HG03196 (cell line): ENCODE data around the gene P2RX4.
"Not testable (repeated sequence)": the region's sequence is repeated elsewhere in the genome, so short reads cannot be mapped to it uniquely, and the experiment has no call there.

Experiments used
- ATAC-seq: cut with Tn5 transposase; IDR thresholded peaks from one replicate; pipeline ENCODE4 v1.9.1; 2021; ENCODE audit not compliant: unreplicated experiment

Gene P2RX4

GRCh38 chr12:121273364-121273896 lies 63.5 kb downstream of the P2RX4 start:
- ATAC-seq = no peak

DNA sequence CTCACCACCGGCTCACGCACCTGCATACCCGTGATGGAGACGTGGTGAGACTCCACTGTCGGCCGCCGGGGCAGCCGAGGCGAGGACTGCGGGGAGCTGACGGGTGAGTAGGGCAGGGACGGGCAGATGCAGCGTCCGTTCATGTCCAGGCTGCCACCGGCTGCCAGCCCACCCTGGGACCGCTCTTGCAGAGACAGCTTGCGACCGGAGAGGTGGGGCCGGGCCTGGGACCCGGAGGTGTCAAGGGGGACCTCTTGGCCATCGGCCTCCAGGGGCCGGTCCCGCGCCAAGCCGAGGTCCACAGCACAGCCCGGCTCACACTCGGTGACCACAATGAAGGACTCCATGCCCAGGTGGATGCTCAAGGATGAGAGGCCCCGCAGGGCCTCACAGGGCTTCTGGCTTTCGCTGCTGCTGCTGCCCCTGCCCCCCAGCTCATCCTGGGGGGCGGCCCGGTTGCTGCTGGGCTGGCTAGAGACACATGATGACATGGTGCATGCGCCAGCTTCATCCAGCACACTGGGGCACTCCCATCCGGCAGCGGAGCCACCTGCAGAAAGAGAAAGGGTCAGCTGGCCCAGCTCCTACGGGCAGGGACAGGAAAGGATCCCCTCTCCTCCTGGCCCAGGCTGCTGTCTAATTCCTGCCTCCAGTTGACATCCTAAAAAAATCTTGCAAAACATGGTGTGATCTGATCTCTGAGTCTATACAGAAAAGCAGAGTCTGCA lies 64.3 kb downstream of the P2RX4 start:
- no peak for ATAC-seq

- no peak for ATAC-seq
Observed at GRCh38 chr12:121277374-121277759, 67.4 kb downstream of the P2RX4 start.

DNA sequence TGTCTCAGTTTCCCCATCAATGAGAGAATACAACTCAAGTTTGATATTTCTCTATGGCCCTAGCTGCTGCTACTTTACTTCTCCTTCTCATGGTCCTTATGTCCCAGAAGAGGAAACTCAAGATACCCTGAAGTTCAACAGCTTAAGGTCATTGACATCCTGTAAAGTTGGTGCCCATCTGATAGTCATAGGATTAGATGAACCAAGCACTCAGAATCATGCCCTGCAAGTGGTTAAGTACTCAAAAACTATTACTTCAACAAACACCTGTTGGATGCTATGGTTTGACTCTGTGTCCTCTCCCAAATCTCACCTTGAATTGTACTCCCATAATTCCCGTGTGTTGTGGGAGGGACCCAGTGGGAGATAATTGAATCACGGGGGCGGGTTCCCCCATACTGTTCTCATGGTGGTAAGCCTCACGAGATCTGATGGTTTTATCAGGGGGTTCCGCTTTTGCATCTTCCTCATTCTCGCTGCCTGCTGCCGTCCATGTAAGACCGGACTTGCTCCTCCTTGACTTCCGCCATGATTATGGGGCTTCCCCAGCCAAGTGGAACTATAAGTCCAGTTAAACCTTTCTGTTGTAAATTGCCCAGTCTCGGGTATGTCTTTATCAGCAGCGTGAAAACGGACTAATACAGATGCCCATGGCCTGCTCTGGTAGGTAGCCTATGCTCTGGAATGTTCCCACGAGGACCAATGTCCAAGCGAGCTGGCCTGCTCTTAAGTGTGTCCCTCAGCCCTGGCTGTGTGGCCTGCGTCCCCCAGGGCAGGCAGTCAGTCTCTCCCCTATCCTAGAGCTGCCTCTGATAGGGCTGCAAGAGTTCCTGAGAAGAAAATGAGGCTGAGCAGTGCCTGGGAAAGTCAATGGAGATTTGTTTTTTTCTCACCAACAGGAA lies 68.5 kb downstream of the P2RX4 start:
- ATAC-seq = no peak

- ATAC-seq = no peak
Observed at GRCh38 chr12:121279071-121279375, 69.1 kb downstream of the P2RX4 start.

- no peak for ATAC-seq
Observed at GRCh38 chr12:121279507-121279915, 69.6 kb downstream of the P2RX4 start.

GRCh38 chr12:121280531-121280930 lies 70.6 kb downstream of the P2RX4 start:
- ATAC-seq = not testable (repeated sequence)

DNA sequence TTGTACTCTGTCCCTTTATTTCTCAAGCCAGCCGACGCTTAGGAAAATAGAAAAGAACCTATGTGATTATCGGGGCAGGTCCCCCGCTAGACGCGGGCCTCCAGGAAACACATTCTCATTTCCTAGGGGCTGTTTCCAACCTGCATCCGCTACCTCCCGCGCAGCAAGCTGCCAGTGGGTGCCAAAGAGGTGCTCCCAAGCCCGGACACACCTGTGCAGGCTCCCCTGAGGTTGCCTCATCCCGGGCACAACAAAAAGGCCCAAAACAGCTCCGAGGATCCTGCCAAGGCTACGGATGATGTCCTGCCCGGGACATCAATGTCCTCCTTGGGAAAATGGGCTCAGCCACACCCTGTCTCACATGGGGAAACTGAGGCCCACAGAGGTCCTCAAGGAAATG lies 71.2 kb downstream of the P2RX4 start:
- not testable (repeated sequence) for ATAC-seq

DNA sequence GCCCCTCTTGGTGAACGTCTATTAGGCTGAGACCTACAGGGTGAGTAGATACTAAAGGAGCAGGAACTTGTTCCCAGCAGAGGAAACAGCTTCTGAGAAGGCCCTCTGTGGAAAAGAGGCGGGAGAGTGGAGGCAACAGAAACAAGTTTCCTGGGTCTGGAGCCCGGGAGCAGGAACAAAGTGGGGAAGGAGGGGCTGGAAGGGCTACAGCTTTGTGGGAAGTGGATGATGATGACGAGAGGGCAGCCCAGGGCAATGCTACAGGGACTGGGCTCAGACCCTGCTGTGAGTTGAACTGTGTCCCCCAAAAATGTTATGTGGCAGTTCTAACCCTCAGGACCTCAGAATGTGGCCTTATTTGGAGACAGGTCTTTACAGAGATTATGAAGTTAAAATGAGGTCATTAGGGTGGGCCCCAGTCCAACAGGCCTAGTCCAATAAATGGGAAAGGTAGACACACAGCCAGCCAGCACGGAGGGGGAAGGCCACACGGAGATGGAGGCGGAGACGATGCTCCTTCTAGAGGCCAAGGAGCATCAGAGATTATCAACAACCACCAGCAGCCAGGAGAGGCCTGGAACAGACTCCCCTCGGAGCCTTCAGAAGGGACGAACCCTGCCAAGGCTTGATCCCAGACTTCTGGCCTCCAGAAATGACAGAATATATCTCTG lies 72.3 kb downstream of the P2RX4 start:
- ATAC-seq = no peak

- ATAC-seq = not testable (repeated sequence)
Observed at GRCh38 chr12:121282910-121283309, 73.0 kb downstream of the P2RX4 start.

DNA sequence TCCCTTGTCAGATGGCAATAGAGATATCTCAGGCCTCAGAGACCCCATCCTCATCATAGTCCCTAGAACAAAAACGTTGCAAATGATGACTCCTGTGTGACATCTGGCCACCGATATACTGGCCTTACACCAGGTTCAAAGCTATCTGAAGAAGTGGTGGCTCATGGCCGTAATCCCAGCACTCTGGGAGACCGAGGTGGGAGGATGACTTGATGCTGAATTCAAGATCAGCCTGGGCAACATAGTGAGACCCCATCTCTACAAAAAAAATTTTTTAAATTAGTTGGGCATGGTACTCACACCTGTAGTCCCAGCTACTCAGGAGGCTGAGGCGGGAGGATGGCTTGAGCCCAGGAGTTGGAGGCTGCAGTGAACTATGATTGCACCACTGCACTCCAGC lies 73.5 kb downstream of the P2RX4 start:
- no peak for ATAC-seq
